Mucosa of descending colon (tissue), 3 donors: Measurements from ENCODE around the gene OR6K6. TPM values are rescaled to one million over a fixed set of nuclear protein-coding genes. Genes with fewer than 3 reads are reported as not detected.

ENCODE experiments used
- ATAC-seq: fragments of 200-7000 bp; cut with Tn5 transposase; one replicate; pipeline ENCODE4 v1.9.1; 2020; ENCODE audit warnings: mild to moderate bottlenecking, moderate library complexity
- DNase-seq, 3 donors: peaks; one replicate each; pipeline ENCODE4 v3.0.0-alpha.2; 2020
- H3K36me3 ChIP-seq: fragments of 200-600 bp; one replicate; pipeline ENCODE4 v1.8.0; 2021; ENCODE audit warnings: low read depth, mild to moderate bottlenecking
- H3K4me1 ChIP-seq: fragments of 200-600 bp; one replicate; pipeline ENCODE4 v1.8.0; 2021; ENCODE audit warnings: low read depth, mild to moderate bottlenecking
- H3K4me3 ChIP-seq: fragments of 200-600 bp; one replicate; pipeline ENCODE4 v1.8.0; 2021; ENCODE audit warnings: mild to moderate bottlenecking
- H3K9me3 ChIP-seq: fragments of 200-600 bp; one replicate; pipeline ENCODE4 v1.8.0; 2021; ENCODE audit warnings: mild to moderate bottlenecking
- intact Hi-C, 2 donors: fragments of 100-400 bp; cut with DNase I in 1 of 2; cut with micrococcal nuclease in 1 of 2; formaldehyde crosslinking; loops; one replicate each; pipeline versions ENCODE4 v1.11.0 to v1.11.1; 2022; cut with DNase I, micrococcal nuclease
- total RNA-seq, 3 donors: library from RNA; stranded (reverse); fragmentation: NEBNext Ultra II Directional in 2 of 3; extraction: Animal tissue kit (Norgen Biotek cat#: 25700) in 2 of 3; gene quantifications; one replicate each; pipeline versions ENCODE4 v1.2.1 to v1.2.4, GENCODE V29; 2021 to 2023
- TF ChIP-seq, protein P1 (sequence below): fragments of 200-600 bp; IDR thresholded peaks from one replicate; pipeline ENCODE4 v1.8.0; 2022; ENCODE audit warnings: antibody characterized with exemption, mild to moderate bottlenecking
- donor health status: DM: no; HTN: no; CAD: no; lungs with moderate emphysema.
- donor health status: DM: no; HTN: no; CAD: no.
- donor health status: DM: no; HTN: yes; CAD: no.

The OR6K6 gene
- total RNA-seq, 3 donors from 2014 or later = not detected

DNA sequence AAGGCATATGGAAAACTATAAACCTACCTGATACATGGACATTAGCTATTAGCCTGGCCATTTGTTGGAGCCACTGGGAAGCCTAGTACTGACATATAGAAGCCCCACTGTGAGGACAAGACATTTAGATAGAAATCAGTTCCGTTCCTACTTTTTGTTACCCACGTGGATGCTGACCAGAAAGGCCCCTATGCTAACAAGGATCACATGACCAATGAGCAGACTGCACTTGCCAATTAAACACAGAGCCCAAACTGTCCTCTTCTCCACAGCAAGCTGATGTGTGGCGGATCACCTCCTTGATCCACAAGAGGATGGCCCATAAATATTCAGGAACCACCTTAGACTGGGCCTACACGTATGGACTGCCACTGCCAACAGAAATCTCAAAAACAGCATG lies 22.8 kb upstream of the OR6K6 start:
- Histone ChIP-seq H3K36me3 (no peaks in the 10 kb centered on the region), H3K4me1 (no peaks in the 10 kb centered on the region), H3K9me3 (no peaks in the 10 kb centered on the region), H3K4me3 (no peak overlapping the region)
- ATAC-seq (no peak), DNase-seq (no peak)
- TF ChIP-seq, protein P1, sequence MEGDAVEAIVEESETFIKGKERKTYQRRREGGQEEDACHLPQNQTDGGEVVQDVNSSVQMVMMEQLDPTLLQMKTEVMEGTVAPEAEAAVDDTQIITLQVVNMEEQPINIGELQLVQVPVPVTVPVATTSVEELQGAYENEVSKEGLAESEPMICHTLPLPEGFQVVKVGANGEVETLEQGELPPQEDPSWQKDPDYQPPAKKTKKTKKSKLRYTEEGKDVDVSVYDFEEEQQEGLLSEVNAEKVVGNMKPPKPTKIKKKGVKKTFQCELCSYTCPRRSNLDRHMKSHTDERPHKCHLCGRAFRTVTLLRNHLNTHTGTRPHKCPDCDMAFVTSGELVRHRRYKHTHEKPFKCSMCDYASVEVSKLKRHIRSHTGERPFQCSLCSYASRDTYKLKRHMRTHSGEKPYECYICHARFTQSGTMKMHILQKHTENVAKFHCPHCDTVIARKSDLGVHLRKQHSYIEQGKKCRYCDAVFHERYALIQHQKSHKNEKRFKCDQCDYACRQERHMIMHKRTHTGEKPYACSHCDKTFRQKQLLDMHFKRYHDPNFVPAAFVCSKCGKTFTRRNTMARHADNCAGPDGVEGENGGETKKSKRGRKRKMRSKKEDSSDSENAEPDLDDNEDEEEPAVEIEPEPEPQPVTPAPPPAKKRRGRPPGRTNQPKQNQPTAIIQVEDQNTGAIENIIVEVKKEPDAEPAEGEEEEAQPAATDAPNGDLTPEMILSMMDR = no peak
- intact Hi-C loops = no loop called here

DNA sequence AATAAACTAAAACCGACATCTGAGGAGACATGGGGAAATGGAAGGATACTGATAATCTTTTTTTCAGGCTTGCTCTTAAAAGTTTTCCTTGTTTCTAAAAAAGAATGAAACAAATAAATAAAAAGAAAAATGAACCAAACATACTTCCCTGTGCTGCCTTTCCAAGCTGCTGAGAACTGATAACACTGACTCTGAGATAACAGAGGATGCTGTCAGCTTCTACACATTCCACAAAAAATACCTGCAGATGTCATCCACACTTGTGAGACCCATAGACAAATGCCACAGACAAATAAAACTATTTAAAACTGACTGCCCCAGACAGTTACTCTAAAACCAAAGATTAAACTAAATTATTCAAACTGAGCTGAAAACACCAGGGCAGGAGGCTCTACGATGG lies 22.0 kb upstream of the OR6K6 start:
- H3K9me3 ChIP-seq = no peaks in the 10 kb centered on the region
- TF ChIP-seq, protein P1 = no peak
- DNase-seq (no peak), ATAC-seq (no peak)
- H3K4me3 ChIP-seq = no peak overlapping the region
- H3K36me3 ChIP-seq = no peaks in the 10 kb centered on the region
- intact Hi-C loops = no loop called here
- H3K4me1 ChIP-seq = no peaks in the 10 kb centered on the region

DNA sequence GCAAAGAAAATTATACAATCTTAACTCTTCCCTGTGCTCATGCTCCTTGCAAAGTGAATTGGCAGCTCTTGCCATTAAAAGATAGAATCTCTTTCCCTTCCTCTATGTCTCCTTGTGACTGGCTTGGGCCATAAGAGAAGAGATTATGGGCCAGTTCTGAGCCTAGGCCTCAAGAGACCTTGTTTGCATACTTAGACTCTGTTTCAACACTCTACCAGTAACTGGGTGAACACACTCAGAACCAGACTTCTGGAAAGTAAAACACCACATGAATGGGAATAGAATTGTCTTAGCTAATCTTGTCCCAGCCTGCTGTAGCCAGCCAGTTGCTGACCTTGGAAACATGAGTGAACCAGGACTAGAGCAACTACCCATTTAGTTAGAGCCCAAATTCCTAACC lies 18.7 kb upstream of the OR6K6 start:
- no peaks in the 10 kb centered on the region for H3K9me3 ChIP-seq
- no peaks in the 10 kb centered on the region for H3K36me3 ChIP-seq
- intact Hi-C loops = no loop called here
- ATAC-seq (no peak), DNase-seq (no peak)
- H3K4me3 ChIP-seq = no peak overlapping the region
- TF ChIP-seq, protein P1 = no peak
- H3K4me1 ChIP-seq = no peaks in the 10 kb centered on the region

DNA sequence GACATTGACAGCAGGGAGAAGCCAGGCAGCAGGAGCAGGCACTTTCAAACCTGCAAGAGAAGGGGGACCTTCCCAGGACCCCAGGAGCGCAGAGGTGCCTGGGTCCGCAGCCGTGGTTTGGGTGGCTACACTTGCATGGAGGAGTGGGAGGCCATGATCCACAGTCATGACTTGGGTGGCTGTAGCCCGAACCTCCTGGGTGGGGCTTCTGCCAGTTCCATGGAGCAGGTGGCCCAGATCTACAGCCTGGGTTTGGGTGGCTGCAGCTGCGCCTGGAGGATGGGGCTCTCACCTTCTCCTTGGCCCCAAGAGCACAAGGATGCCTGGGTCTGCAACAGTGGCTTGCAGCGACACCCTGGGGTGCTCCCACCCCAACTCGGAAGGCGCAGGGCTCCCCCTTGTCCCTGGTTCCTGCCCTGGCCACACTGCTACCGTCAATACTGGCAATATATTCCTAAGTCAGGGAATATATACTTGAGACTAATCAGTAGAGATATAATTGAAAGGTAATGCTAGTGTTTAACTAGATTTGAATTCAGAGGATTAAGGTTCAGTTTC lies 2.3 kb upstream of the OR6K6 start:
- DNase-seq (no peak), ATAC-seq (no peak)
- peaks cover 2% of the 10 kb centered on the region for H3K9me3 ChIP-seq
- TF ChIP-seq, protein P1 = no peak
- H3K4me3 ChIP-seq = no peak overlapping the region
- no peaks in the 10 kb centered on the region for H3K36me3 ChIP-seq
- no peaks in the 10 kb centered on the region for H3K4me1 ChIP-seq
- intact Hi-C loops = no loop called here

DNA sequence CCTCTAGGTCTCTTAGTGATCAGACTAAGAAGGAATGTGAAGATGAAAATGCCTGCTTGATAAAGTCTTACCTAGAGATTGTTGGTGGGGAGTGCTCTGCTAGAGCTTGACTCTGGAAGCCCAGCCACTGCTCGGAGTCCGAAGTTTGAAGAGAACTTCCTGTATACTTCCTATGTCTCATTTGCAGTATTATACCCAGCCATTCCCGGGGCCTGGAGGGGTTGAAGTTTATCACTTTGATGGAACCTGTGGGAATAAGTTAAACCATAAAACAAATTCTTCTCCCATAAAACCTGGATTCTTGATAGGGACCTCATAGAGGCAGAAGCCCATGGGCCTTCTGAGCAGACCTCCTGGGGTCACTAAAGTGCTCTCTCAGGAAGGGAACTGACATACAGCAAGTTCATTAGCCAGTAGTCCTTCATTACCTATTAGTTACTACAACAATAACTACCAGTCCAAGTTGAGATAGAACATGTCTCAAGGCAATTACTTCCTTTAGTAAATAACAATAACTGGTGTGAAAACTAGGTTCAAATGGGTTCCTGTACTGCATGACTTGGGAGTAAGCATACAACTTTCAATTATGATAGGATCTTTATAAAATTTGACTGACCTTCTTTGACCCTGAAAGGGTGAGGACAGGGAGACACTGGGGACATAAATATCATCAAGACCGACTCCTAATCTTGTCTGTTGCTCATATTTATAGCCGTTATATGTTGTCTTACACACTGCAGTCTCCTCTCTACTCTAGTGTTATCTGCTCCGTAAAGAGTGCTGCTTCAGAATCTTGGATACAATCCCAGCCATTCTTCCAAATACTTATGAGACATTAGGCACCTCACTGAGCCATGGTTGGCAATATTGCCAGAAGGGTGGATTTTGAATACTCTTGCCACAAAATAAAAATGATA lies 17.7 kb downstream of the OR6K6 start, which contains the start of gene OR6N1:
OR6N1 (minus strand) TSS at position 246 of the 917 bp plus-strand sequence. CDS start 5,513 bp downstream, outside the sequence.
- H3K36me3 ChIP-seq = no peaks in the 10 kb centered on the region
- no peaks in the 10 kb centered on the region for H3K4me1 ChIP-seq
- H3K9me3 ChIP-seq = no peaks in the 10 kb centered on the region
- no peak for ATAC-seq
- TF ChIP-seq, protein P1 = no peak
- DNase-seq = no peak
- intact Hi-C loops = no loop called here
- no peak within 1 kb of the TSS for H3K4me3 ChIP-seq
